Colonic mucosa (tissue), 4 donors: ENCODE data around the gene P2RX5. TPM values are rescaled to one million over a fixed set of nuclear protein-coding genes. Genes with fewer than 3 reads are reported as not detected.
"Not testable (repeated sequence)": the region's sequence is repeated elsewhere in the genome, so short reads cannot be mapped to it uniquely, and the experiment has no call there.

Experiments used
- DNase-seq: peaks from one replicate; pipeline ENCODE4 v3.0.0-alpha.2; 2020
- H3K27ac ChIP-seq: fragments of 200-600 bp; one replicate; pipeline ENCODE4 v1.8.0; 2021
- H3K27me3 ChIP-seq: fragments of 200-600 bp; one replicate; pipeline ENCODE4 v1.8.0; 2021
- H3K36me3 ChIP-seq: fragments of 200-600 bp; one replicate; pipeline ENCODE4 v1.8.0; 2021
- H3K4me1 ChIP-seq: fragments of 200-600 bp; one replicate; pipeline ENCODE4 v1.8.0; 2021; ENCODE audit warnings: mild to moderate bottlenecking
- H3K4me3 ChIP-seq: fragments of 200-600 bp; one replicate; pipeline ENCODE4 v1.8.0; 2021
- H3K9ac ChIP-seq, 2 donors: one replicate each; pipeline ENCODE4 v1.7.0; 2013; ENCODE audit warnings: control low read depth in 2 of 2, low read depth in 2 of 2, low read length in 2 of 2
- H3K9me3 ChIP-seq: fragments of 200-600 bp; one replicate; pipeline ENCODE4 v1.8.0; 2021
- intact Hi-C: fragments of 100-400 bp; cut with DNase I; formaldehyde crosslinking; loops from one replicate; pipeline ENCODE4 v1.14.1; 2022
- total RNA-seq, 2 donors: library from RNA; stranded (reverse); fragmentation: NEBNext Ultra II Directional in 1 of 2; extraction: Animal tissue kit (Norgen Biotek cat#: 25700) in 1 of 2; gene quantifications; one replicate each; pipeline ENCODE4 v1.2.1, GENCODE V29; 2021
- TF ChIP-seq, protein P1 (sequence below): fragments of 200-600 bp; IDR thresholded peaks from one replicate; pipeline ENCODE4 v1.8.0; 2022; ENCODE audit warnings: antibody characterized with exemption, mild to moderate bottlenecking
- donor health status: healthy.
- donor health status: DM: no; HTN: no; CAD: no.
- donor health status: DM: no; HTN: no; CAD: no.

The P2RX5 gene
- total RNA-seq, 2 donors from 2014 or later: 0.93 to 1.5 TPM

DNA sequence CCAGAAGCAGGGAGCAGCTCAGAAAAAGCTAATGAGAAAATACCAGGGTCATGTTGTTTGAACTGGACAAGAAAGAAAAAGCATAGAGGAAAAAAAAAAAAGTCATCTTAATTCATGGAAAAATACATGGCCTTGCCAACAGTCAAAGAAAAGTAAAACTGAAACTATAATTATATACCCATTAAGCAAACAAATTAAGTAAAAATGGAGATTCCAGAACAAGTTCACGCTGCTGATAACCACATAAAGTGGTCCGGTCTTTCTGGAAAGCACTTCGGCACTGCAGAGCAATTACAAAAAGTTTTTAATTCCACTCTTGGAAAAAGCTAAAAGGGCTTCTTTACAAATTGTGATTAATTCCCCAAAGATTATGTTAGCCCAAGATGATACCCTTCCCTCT, 12.4 kb upstream of the P2RX5 start:
- Histone ChIP-seq H3K4me3 (no peak overlapping the region), H3K9ac (no peak overlapping the region), H3K4me1 (no peaks in the 10 kb centered on the region), H3K27me3 (no peaks in the 10 kb centered on the region), H3K9me3 (no peaks in the 10 kb centered on the region), H3K36me3 (no peaks in the 10 kb centered on the region), H3K27ac (no peak overlapping the region)
- DNase-seq: no peak
- intact Hi-C loops: no loop called here
- TF ChIP-seq, protein P1, sequence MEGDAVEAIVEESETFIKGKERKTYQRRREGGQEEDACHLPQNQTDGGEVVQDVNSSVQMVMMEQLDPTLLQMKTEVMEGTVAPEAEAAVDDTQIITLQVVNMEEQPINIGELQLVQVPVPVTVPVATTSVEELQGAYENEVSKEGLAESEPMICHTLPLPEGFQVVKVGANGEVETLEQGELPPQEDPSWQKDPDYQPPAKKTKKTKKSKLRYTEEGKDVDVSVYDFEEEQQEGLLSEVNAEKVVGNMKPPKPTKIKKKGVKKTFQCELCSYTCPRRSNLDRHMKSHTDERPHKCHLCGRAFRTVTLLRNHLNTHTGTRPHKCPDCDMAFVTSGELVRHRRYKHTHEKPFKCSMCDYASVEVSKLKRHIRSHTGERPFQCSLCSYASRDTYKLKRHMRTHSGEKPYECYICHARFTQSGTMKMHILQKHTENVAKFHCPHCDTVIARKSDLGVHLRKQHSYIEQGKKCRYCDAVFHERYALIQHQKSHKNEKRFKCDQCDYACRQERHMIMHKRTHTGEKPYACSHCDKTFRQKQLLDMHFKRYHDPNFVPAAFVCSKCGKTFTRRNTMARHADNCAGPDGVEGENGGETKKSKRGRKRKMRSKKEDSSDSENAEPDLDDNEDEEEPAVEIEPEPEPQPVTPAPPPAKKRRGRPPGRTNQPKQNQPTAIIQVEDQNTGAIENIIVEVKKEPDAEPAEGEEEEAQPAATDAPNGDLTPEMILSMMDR: no peak

DNA sequence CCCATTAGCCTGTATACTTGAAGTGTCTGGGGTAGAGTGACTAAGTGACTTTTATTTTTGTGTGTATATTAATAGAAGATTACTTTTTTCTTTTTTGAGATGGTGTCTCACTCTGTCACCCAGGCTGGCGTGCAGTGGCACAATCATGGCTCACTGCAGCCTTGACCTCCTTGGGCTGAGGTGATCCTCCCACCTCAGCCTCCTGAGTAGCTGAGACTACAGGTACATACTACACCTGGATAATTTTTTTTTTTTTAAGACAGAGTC, 9.7 kb upstream of the P2RX5 start:
- DNase-seq, H3K4me3 ChIP-seq, H3K9ac ChIP-seq, H3K9me3 ChIP-seq, H3K27me3 ChIP-seq, H3K36me3 ChIP-seq, H3K4me1 ChIP-seq, intact Hi-C loops, H3K27ac ChIP-seq: not testable (repeated sequence)

DNA sequence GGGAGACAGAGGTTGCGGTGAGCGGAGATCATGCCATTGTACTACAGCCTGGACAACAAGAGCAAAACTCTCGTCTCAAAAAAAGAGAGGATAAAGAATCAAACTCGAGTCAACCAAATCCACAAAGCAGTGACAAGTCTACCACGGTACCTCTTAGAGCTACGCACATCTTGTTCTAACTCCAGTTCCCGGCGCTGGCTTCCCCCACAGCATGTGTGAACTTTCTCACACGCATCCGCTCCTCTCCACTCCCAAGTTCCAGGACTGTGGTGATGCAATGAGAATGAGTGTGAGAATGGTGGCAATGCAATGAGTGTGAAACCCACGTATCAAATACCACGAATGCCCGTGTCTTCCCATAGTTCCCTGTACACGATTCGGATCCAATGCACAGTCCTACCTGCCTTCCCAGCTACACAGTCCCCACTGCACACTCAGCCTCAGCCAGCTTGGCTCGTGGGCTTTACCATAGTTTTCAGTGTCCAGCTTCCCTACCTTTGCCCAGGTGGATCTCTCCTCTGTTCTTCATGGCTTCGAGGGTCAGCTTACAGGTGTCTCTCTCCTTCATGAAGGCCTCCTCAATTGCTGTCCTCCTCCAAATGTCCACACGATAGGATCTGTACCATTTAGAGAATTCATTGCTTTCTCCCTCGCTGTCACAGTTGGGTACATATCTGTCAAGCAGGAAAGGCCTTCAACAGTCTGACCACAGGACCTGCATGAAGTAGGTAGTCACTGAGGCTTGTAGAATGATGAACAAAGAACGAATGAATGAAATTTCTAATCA, 9.2 kb upstream of the P2RX5 start:
- H3K36me3 ChIP-seq: no peaks in the 10 kb centered on the region
- TF ChIP-seq, protein P1: no peak
- H3K27ac ChIP-seq: no peak overlapping the region
- no peak overlapping the region for H3K4me3 ChIP-seq
- no peak for DNase-seq
- H3K9me3 ChIP-seq: no peaks in the 10 kb centered on the region
- intact Hi-C loops: no loop called here
- H3K4me1 ChIP-seq: no peaks in the 10 kb centered on the region
- no peaks in the 10 kb centered on the region for H3K27me3 ChIP-seq
- no peak overlapping the region for H3K9ac ChIP-seq

DNA sequence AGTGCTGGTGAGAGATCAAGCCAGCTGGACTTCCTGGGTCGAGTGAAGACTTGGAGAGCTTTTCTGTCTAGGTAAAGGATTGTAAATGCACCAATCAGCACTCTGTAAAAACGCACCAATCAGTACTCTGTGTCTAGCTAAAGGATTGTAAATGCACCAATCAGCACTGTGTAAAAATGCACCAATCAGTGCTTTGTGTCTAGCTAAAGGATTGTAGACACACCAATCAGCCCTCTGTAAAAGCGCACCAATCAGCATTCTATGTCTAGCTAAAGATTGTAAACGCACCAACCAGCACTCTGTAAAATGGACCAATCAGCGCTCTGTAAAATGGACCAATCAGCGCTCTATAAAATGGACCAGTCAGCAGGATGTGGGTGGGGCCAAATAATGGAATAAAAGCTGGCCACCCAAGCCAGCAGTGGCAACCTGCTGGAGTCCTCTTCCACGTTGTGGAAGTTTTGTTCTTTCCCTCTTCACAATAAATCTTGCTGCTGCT, 6.1 kb upstream of the P2RX5 start:
- DNase-seq, intact Hi-C loops, H3K9ac ChIP-seq: not testable (repeated sequence)

DNA sequence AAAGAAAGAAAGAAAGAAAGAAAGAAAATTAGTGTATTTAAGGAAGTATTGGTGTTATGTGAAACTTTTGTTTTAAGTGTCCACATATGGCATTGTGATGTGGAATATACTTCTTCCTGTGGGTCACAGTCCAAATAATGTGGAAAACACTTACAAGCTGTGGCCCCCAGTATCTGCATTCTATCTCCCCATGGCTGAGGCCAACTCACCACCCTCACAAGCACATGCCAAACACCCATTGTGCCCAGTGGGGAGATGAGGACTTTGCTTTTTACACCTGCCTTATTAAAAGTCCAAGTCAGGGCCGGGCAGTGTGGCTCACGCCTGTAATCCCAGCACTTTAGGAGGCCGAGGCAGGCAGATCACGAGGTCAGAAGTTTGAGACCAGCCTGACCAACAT, 4.0 kb upstream of the P2RX5 start:
- H3K4me1 ChIP-seq: no peaks in the 10 kb centered on the region
- H3K27me3 ChIP-seq: peaks cover 23% of the 10 kb centered on the region
- H3K9ac ChIP-seq: no peak overlapping the region
- no peaks in the 10 kb centered on the region for H3K9me3 ChIP-seq
- TF ChIP-seq, protein P1: no peak
- no peak overlapping the region for H3K4me3 ChIP-seq
- no peak overlapping the region for H3K27ac ChIP-seq
- intact Hi-C loops: no loop called here
- no peak for DNase-seq
- H3K36me3 ChIP-seq: no peaks in the 10 kb centered on the region

More for the DNA sequence above, 6.1 kb upstream of the P2RX5 start:
- H3K36me3 ChIP-seq, H3K4me3 ChIP-seq, H3K9me3 ChIP-seq, H3K4me1 ChIP-seq, H3K27ac ChIP-seq, H3K27me3 ChIP-seq: not testable (repeated sequence)

DNA sequence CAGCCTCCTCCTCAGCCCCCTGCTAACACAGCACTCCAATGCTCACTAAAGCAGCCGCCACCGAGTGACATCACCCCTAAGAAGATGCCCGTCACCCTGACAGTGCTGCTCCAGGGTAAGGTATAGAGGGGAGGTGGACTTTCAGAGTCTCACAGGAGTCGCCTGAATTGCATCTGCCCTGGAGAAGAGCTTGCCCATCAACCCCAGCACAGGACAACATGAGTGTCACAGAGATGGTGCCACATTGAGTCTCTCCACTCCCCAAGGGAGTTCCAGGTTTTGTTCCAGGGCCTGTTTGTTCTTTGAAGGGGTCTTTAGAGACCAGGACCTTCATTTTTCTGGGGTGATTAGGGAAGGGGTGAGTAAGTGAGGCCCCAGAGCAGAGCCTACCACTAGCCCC, 2.2 kb upstream of the P2RX5 start:
- no peak overlapping the region for H3K27ac ChIP-seq
- no peak overlapping the region for H3K9ac ChIP-seq
- H3K4me1 ChIP-seq: no peaks in the 10 kb centered on the region
- intact Hi-C loops: no loop called here
- no peaks in the 10 kb centered on the region for H3K36me3 ChIP-seq
- TF ChIP-seq, protein P1: no peak
- no peak for DNase-seq
- no peak overlapping the region for H3K4me3 ChIP-seq
- peaks cover 29% of the 10 kb centered on the region for H3K27me3 ChIP-seq
- no peaks in the 10 kb centered on the region for H3K9me3 ChIP-seq
